C4-2B (cell line): ENCODE measurements around the gene ZBTB16.

ENCODE experiments used
- H3K27ac ChIP-seq: fragments of 450-650 bp; 2 replicates; pipeline ENCODE4 v1.5.1; 2017
- CTCF ChIP-seq: fragments of 450-650 bp; conservative IDR thresholded peaks from 2 replicates; pipeline ENCODE4 v1.5.1; 2017; ENCODE audit warnings: mild to moderate bottlenecking
- ZFX ChIP-seq: fragments of 450-650 bp; IDR thresholded peaks from 2 replicates; pipeline ENCODE4 v1.6.1; 2017

The ZBTB16 gene

GRCh38 chr11:114226356-114226755 lies 166.8 kb downstream of the ZBTB16 start:
- TF ChIP-seq ZFX (no peak), CTCF (no peak)
- no peak overlapping the region for H3K27ac ChIP-seq

- no peak overlapping the region for H3K27ac ChIP-seq
These were observed 169.2 kb downstream of the ZBTB16 start for GRCh38 chr11:114228435-114229411.

GRCh38 chr11:114230031-114230704 lies 170.7 kb downstream of the ZBTB16 start:
- TF ChIP-seq CTCF: no peak
- TF ChIP-seq ZFX: no peak
- no peak overlapping the region for H3K27ac ChIP-seq

More at GRCh38 chr11:114228435-114229411, 169.2 kb downstream of the ZBTB16 start:
- TF ChIP-seq CTCF (no peak), ZFX (no peak)

GRCh38 chr11:114232400-114233059 lies 173.0 kb downstream of the ZBTB16 start:
- H3K27ac ChIP-seq: peak overlapping the region; percentile 62; the same call in 1 of the 2 replicates

GRCh38 chr11:114233755-114234154 lies 174.2 kb downstream of the ZBTB16 start:
- no peak for TF ChIP-seq ZFX
- TF ChIP-seq CTCF: no peak
- peak overlapping the region; percentile 62; the same call in 1 of the 2 replicates for H3K27ac ChIP-seq

More at GRCh38 chr11:114232400-114233059, 173.0 kb downstream of the ZBTB16 start:
- no peak for TF ChIP-seq CTCF
- no peak for TF ChIP-seq ZFX

- TF ChIP-seq CTCF (no peak), ZFX (no peak)
- no peak overlapping the region for H3K27ac ChIP-seq
These were observed 177.3 kb downstream of the ZBTB16 start for GRCh38 chr11:114236829-114237228.
